Measurements from ENCODE around the gene CSNK1D.

CSNK1D gene

GRCh38 chr17:82309656-82310570 is 36.4 kb upstream of the CSNK1D start:
- DNase-seq: no peak

GRCh38 chr17:82305727-82306300 is 32.3 kb upstream of the CSNK1D start:
- no peak for DNase-seq

GRCh38 chr17:82304826-82305726 is 31.6 kb upstream of the CSNK1D start:
- no peak for DNase-seq

GRCh38 chr17:82303944-82304808 is 30.7 kb upstream of the CSNK1D start:
- no peak for DNase-seq

GRCh38 chr17:82302991-82303943 is 29.8 kb upstream of the CSNK1D start:
- no peak for DNase-seq

GRCh38 chr17:82302568-82302963 is 29.1 kb upstream of the CSNK1D start:
- no peak for DNase-seq

- no peak for DNase-seq
Measured at GRCh38 chr17:82301916-82302567, 28.5 kb upstream of the CSNK1D start.

GRCh38 chr17:82301300-82301915 is 27.9 kb upstream of the CSNK1D start:
- DNase-seq: no peak

- DNase-seq: no peak
Measured at GRCh38 chr17:82300707-82301270, 27.3 kb upstream of the CSNK1D start.

- DNase-seq: no peak
Measured at GRCh38 chr17:82300228-82300627, 26.7 kb upstream of the CSNK1D start.

GRCh38 chr17:82299452-82299851 is 26.0 kb upstream of the CSNK1D start:
- DNase-seq: no peak

GRCh38 chr17:82298538-82299421 is 25.3 kb upstream of the CSNK1D start:
- no peak for DNase-seq

GRCh38 chr17:82297714-82298537 is 24.4 kb upstream of the CSNK1D start:
- DNase-seq: peak; percentile 87

GRCh38 chr17:82297280-82297713 is 23.8 kb upstream of the CSNK1D start:
- no peak for DNase-seq

- DNase-seq: peak; percentile 28
Measured at GRCh38 chr17:82296511-82297279, 23.2 kb upstream of the CSNK1D start.

GRCh38 chr17:82295472-82295814 is 21.9 kb upstream of the CSNK1D start:
- no peak for DNase-seq

Data from DMS153 (cell line).